Epithelial cell of alveolus of lung (primary cell): ENCODE measurements around the gene TUBGCP6. TPM values are rescaled to one million over a fixed set of nuclear protein-coding genes. Genes with fewer than 3 reads are reported as not detected.

Experiments
- total RNA-seq: library from RNA; depleted of rRNA; stranded (reverse); fragments of >200 nt; gene quantifications from 2 replicates; pipeline ENCODE4 v1.2.1, GENCODE V29; 2015

TUBGCP6 gene
- total RNA-seq: 19.8 and 26.9 TPM in 2 replicates

GRCh38 chr22:50244420-50245213 lies at the start of gene TUBGCP6:
TUBGCP6 (minus strand) TSS chr22:50245023; CDS start chr22:50244459, 564 bp downstream.

GRCh38 chr22:50269970-50270665 lies 25.3 kb upstream of the TUBGCP6 start, which contains the start of gene MAPK11:
MAPK11 (minus strand) TSS chr22:50270380; CDS start chr22:50270292, 88 bp downstream.

GRCh38 chr22:50261615-50262459 lies 17.0 kb upstream of the TUBGCP6 start, which contains the start of gene MAPK12:
MAPK12 (minus strand) TSS chr22:50261683; CDS start chr22:50261509, 174 bp downstream.

GRCh38 chr22:50250555-50251476 lies 6.0 kb upstream of the TUBGCP6 start, which contains the start of gene HDAC10:
HDAC10 (minus strand) TSS chr22:50251265; CDS start chr22:50251032, 233 bp downstream.

GRCh38 chr22:50200461-50201190 lies 44.2 kb downstream of the TUBGCP6 start, which contains the start of gene SELENOO:
SELENOO (plus strand) TSS chr22:50201011; CDS start chr22:50201037, 26 bp downstream.

GRCh38 chr22:50185375-50186087 lies 59.3 kb downstream of the TUBGCP6 start, which contains the start of gene TRABD:
TRABD (plus strand) TSS chr22:50185913; CDS start chr22:50193061, 7,148 bp downstream.

GRCh38 chr22:50170453-50171318 lies 74.1 kb downstream of the TUBGCP6 start, which contains the start of gene PANX2:
PANX2 (plus strand) TSS chr22:50170731; CDS start chr22:50170731, 0 bp downstream.

Other genes with a start within 250 kb of the TUBGCP6 start
- gene IL17REL, start 232.3 kb downstream of the TUBGCP6 start, total RNA-seq: not detected in 2 replicates
- gene TTLL8, start 186.7 kb downstream of the TUBGCP6 start, total RNA-seq: not detected in 2 replicates
- gene MLC1, start 159.6 kb downstream of the TUBGCP6 start, total RNA-seq: 0.08 TPM in 1 of 2 replicates, not detected in the other
- 0.91 and 3.0 TPM in 2 replicates for gene MOV10L1, start 155.0 kb downstream of the TUBGCP6 start, total RNA-seq
- gene PANX2, start 74.3 kb downstream of the TUBGCP6 start, total RNA-seq: 0.65 and 1.8 TPM in 2 replicates
- gene TRABD, start 59.1 kb downstream of the TUBGCP6 start, total RNA-seq: 34.1 and 35.3 TPM in 2 replicates
- 27.9 and 28.1 TPM in 2 replicates for gene SELENOO, start 44.0 kb downstream of the TUBGCP6 start, total RNA-seq
- 15.4 and 43.7 TPM in 2 replicates for gene HDAC10, start 6.2 kb upstream of the TUBGCP6 start, total RNA-seq
- gene MAPK12, start 16.7 kb upstream of the TUBGCP6 start, total RNA-seq: 27.3 and 28.2 TPM in 2 replicates
- 1.4 and 8.0 TPM in 2 replicates for gene MAPK11, start 25.4 kb upstream of the TUBGCP6 start, total RNA-seq
- gene PLXNB2, start 62.6 kb upstream of the TUBGCP6 start, total RNA-seq: 98.1 and 136 TPM in 2 replicates
- gene DENND6B, start 82.0 kb upstream of the TUBGCP6 start, total RNA-seq: 2.2 and 2.4 TPM in 2 replicates
- gene PPP6R2, start 98.3 kb upstream of the TUBGCP6 start, total RNA-seq: 34.5 and 36.1 TPM in 2 replicates
- gene SBF1, start 230.0 kb upstream of the TUBGCP6 start, total RNA-seq: 56.4 and 65.3 TPM in 2 replicates
- gene ADM2, start 236.5 kb upstream of the TUBGCP6 start, total RNA-seq: 0.72 and 8.8 TPM in 2 replicates
- not detected in 2 replicates for gene MIOX, start 241.8 kb upstream of the TUBGCP6 start, total RNA-seq